Cardiac septum (tissue), 1 donor: ENCODE data around the gene EPHA10. TPM values are rescaled to one million over a fixed set of nuclear protein-coding genes. Genes with fewer than 3 reads are reported as not detected.
"Not testable (repeated sequence)": the region's sequence is repeated elsewhere in the genome, so short reads cannot be mapped to it uniquely, and the experiment has no call there.

Source experiments
- DNase-seq: peaks from one replicate; pipeline ENCODE4 v3.0.0-alpha.2; 2020; ENCODE audit warnings: low spot score
- intact Hi-C: fragments of 100-400 bp; cut with DNase I; formaldehyde crosslinking; loops from one replicate; pipeline ENCODE4 v1.14.0; 2022
- total RNA-seq: library from RNA; stranded (reverse); fragmentation: NEBNext Ultra II Directional; extraction: Animal tissue kit (Norgen Biotek cat#: 25700); gene quantifications from one replicate; pipeline ENCODE4 v1.2.1, GENCODE V29; 2021
- donor health status: DM: no; HTN: no; CAD: no.

Gene EPHA10
- total RNA-seq, 1 donor from 2014 or later, result not detected

- intact Hi-C loops, result loop anchor here (2.0 to 5.0 kb wide), 4 partner anchors 116 to 256 kb away; partner anchors contain the start of genes C1orf122, INPP5B, MTF1 and YRDC
Measured at GRCh38 chr1:37691497-37692077, 73.3 kb downstream of the EPHA10 start.

GRCh38 chr1:37688926-37689325 is 76.0 kb downstream of the EPHA10 start:
- intact Hi-C loops, result no loop called here

More at GRCh38 chr1:37691497-37692077, 73.3 kb downstream of the EPHA10 start:
- no peak for DNase-seq

GRCh38 chr1:37687764-37688163 is 77.2 kb downstream of the EPHA10 start:
- intact Hi-C loops, DNase-seq: not testable (repeated sequence)

More at GRCh38 chr1:37688926-37689325, 76.0 kb downstream of the EPHA10 start:
- DNase-seq, result no peak

GRCh38 chr1:37685722-37686121 is 79.2 kb downstream of the EPHA10 start:
- intact Hi-C loops, result no loop called here
- no peak for DNase-seq

- intact Hi-C loops, result loop anchor here (5.0 kb wide), 1 partner anchor 122 kb away; no protein-coding TSS in a partner anchor
- DNase-seq, result not testable (repeated sequence)
Measured at GRCh38 chr1:37684182-37684581, 80.7 kb downstream of the EPHA10 start.

- DNase-seq, result no peak
- intact Hi-C loops, result loop anchor here (2.0 to 5.0 kb wide), 2 partner anchors 80 to 120 kb away; no protein-coding TSS in a partner anchor
Measured at GRCh38 chr1:37682334-37682987, 82.5 kb downstream of the EPHA10 start.

- intact Hi-C loops, result loop anchor here (5.0 kb wide), 1 partner anchor 119 kb away; no protein-coding TSS in a partner anchor
- no peak for DNase-seq
Measured at GRCh38 chr1:37680933-37681332, 84.0 kb downstream of the EPHA10 start.

GRCh38 chr1:37677808-37678207 is 87.1 kb downstream of the EPHA10 start:
- no peak for DNase-seq
- intact Hi-C loops, result loop anchor here (5.0 kb wide), 1 partner anchor 226 kb away; no protein-coding TSS in a partner anchor

- no peak for DNase-seq
- intact Hi-C loops, result loop anchor here (5.0 kb wide), 1 partner anchor 225 kb away; no protein-coding TSS in a partner anchor
Measured at GRCh38 chr1:37677143-37677439, 87.8 kb downstream of the EPHA10 start.

- intact Hi-C loops, result loop anchor here (5.0 kb wide), 1 partner anchor 224 kb away; no protein-coding TSS in a partner anchor
- DNase-seq, result no peak
Measured at GRCh38 chr1:37676281-37677142, 88.4 kb downstream of the EPHA10 start.

- no peak for DNase-seq
- intact Hi-C loops, result no loop called here
Measured at GRCh38 chr1:37673920-37674319, 91.0 kb downstream of the EPHA10 start.

GRCh38 chr1:37672136-37672870 is 92.6 kb downstream of the EPHA10 start:
- DNase-seq, result no peak
- intact Hi-C loops, result no loop called here

GRCh38 chr1:37671261-37671660 is 93.7 kb downstream of the EPHA10 start:
- intact Hi-C loops, result no loop called here
- DNase-seq, result no peak

GRCh38 chr1:37670133-37670532 is 94.8 kb downstream of the EPHA10 start:
- intact Hi-C loops, result no loop called here

GRCh38 chr1:37667023-37667671 is 97.8 kb downstream of the EPHA10 start:
- no peak for DNase-seq
- intact Hi-C loops, result no loop called here

More at GRCh38 chr1:37670133-37670532, 94.8 kb downstream of the EPHA10 start:
- DNase-seq, result no peak

- DNase-seq, result no peak
- intact Hi-C loops, result no loop called here
Measured at GRCh38 chr1:37666241-37666867, 98.6 kb downstream of the EPHA10 start.
